ENCODE data around the gene NDUFB3.

Gene NDUFB3

GRCh38 chr2:201130524-201131186, 58.9 kb downstream of the NDUFB3 start:
- no peak for DNase-seq

GRCh38 chr2:201132518-201132917, 60.7 kb downstream of the NDUFB3 start:
- DNase-seq: no peak

Data from NCI-H1105 (cell line).